H1 (cell line): Measurements from ENCODE around the gene GPX8. TPM values are rescaled to one million over a fixed set of nuclear protein-coding genes. Genes with fewer than 3 reads are reported as not detected.

ENCODE experiments used
- CBX8 ChIP-seq: fragments of 300-800, 300-1000 bp; sonication (generic); IDR thresholded peaks from 2 replicates; pipeline ENCODE4 v1.7.1; 2016; ENCODE audit warnings: low read depth, low read length, borderline replicate concordance
- CHD2 ChIP-seq: IDR thresholded peaks from 2 replicates; pipeline ENCODE4 v1.6.1; 2012; ENCODE audit warnings: low read length, improper control_type of control experiment
- polyA plus RNA-seq, 7 experiments: library from polyadenylated mRNA; depleted of rRNA in 3 of 7; stranded (reverse) in 5 of 7; unstranded in 2 of 7; fragments of >200 nt in 5 of 7; fragments of 200-250 nt in 2 of 7; gene quantifications; 1 replicate in 5 of 7; 2 replicates in 1 of 7; 4 replicates in 1 of 7; pipeline versions ENCODE4 v1.2.1 to v1.2.3, GENCODE V29; 2011 to 2013; ENCODE audit warnings: missing spikeins in 2 of 7, mixed read lengths in 2 of 7
- total RNA-seq: library from RNA; stranded (reverse); fragmentation: NEBNext Ultra II Directional; extraction: Animal tissue kit (Norgen Biotek cat#: 25700); gene quantifications from 2 replicates; pipeline ENCODE4 v1.2.1, GENCODE V29; 2021
- TF ChIP-seq, protein P1 (sequence below): IDR thresholded peaks from 2 replicates; pipeline ENCODE4 v1.6.1; 2012; ENCODE audit warnings: low read length, inconsistent platforms

GPX8 gene
- total and polyA plus RNA-seq, 2 of the 8 experiments (the other 6 are each of a cell fraction or from before 2014, with no cell fraction given), result 19.5 to 60.4 TPM

DNA sequence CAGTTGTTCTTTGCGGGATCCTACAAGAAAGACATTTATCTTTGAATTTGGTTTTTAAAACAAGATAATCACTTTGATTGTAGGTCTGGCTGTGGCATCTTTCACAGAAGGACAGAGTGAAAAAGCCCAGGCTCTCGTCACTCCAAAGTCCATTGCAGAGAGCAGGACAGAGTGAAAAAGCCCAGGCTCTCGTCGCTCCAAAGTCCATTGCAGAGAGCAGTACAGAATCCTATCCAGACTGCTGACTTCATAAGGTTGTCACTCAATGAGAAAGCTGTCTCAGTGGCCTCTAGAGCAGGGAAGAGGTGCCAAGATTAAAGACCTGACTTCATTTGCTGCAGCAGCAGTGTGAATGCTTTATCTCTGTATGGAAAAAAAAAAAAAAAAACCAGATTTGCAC, 16.3 kb upstream of the GPX8 start (continued):
- TF ChIP-seq, protein P1, sequence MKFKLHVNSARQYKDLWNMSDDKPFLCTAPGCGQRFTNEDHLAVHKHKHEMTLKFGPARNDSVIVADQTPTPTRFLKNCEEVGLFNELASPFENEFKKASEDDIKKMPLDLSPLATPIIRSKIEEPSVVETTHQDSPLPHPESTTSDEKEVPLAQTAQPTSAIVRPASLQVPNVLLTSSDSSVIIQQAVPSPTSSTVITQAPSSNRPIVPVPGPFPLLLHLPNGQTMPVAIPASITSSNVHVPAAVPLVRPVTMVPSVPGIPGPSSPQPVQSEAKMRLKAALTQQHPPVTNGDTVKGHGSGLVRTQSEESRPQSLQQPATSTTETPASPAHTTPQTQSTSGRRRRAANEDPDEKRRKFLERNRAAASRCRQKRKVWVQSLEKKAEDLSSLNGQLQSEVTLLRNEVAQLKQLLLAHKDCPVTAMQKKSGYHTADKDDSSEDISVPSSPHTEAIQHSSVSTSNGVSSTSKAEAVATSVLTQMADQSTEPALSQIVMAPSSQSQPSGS, result no peak
- TF ChIP-seq CHD2, result no peak
- no peak for TF ChIP-seq CBX8
